ENCODE measurements around the gene FAM170B.

DNA sequence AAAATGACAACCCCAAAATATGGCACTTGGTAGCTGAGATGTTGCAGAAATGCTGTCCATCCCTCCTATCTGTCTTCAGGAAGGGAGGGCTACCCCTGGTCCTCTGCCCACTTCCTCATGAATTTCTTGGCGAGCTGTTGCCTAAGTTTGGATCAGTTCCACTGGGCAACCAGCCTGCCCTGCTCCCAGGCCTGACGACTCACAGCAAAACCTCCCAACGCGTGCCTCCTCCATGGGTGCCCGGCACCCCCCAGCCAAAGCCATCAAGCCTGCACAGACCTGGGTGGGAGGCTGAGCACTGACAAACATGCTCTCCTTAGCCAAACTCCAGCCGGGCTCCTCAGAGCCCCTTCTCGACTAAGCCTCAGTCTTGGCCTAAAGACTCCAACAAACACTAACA lies 27.4 kb downstream of the FAM170B start:
- TF ChIP-seq, protein P1, sequence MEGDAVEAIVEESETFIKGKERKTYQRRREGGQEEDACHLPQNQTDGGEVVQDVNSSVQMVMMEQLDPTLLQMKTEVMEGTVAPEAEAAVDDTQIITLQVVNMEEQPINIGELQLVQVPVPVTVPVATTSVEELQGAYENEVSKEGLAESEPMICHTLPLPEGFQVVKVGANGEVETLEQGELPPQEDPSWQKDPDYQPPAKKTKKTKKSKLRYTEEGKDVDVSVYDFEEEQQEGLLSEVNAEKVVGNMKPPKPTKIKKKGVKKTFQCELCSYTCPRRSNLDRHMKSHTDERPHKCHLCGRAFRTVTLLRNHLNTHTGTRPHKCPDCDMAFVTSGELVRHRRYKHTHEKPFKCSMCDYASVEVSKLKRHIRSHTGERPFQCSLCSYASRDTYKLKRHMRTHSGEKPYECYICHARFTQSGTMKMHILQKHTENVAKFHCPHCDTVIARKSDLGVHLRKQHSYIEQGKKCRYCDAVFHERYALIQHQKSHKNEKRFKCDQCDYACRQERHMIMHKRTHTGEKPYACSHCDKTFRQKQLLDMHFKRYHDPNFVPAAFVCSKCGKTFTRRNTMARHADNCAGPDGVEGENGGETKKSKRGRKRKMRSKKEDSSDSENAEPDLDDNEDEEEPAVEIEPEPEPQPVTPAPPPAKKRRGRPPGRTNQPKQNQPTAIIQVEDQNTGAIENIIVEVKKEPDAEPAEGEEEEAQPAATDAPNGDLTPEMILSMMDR (IDR thresholded peaks at IDR 0.05): no peak
- TF ChIP-seq, protein P2, sequence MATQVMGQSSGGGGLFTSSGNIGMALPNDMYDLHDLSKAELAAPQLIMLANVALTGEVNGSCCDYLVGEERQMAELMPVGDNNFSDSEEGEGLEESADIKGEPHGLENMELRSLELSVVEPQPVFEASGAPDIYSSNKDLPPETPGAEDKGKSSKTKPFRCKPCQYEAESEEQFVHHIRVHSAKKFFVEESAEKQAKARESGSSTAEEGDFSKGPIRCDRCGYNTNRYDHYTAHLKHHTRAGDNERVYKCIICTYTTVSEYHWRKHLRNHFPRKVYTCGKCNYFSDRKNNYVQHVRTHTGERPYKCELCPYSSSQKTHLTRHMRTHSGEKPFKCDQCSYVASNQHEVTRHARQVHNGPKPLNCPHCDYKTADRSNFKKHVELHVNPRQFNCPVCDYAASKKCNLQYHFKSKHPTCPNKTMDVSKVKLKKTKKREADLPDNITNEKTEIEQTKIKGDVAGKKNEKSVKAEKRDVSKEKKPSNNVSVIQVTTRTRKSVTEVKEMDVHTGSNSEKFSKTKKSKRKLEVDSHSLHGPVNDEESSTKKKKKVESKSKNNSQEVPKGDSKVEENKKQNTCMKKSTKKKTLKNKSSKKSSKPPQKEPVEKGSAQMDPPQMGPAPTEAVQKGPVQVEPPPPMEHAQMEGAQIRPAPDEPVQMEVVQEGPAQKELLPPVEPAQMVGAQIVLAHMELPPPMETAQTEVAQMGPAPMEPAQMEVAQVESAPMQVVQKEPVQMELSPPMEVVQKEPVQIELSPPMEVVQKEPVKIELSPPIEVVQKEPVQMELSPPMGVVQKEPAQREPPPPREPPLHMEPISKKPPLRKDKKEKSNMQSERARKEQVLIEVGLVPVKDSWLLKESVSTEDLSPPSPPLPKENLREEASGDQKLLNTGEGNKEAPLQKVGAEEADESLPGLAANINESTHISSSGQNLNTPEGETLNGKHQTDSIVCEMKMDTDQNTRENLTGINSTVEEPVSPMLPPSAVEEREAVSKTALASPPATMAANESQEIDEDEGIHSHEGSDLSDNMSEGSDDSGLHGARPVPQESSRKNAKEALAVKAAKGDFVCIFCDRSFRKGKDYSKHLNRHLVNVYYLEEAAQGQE (IDR thresholded peaks at IDR 0.05; ENCODE audit: insufficient read depth in 1 of 2, low read depth in 2 of 2, low read length in 1 of 2): no peak
- TF ChIP-seq POLR2AphosphoS5 (IDR thresholded peaks at IDR 0.05; ENCODE audit: low read depth, low read length) (no peak), TCF7L2 (IDR thresholded peaks at IDR 0.05; ENCODE audit: low read depth, low read length) (no peak)
